DMS153 treated with DMSO at 0.1 percent for 48 hours (cell line): ENCODE data around the gene ENO1.
"Not testable (repeated sequence)": the region's sequence is repeated elsewhere in the genome, so short reads cannot be mapped to it uniquely, and the experiment has no call there.

ENCODE experiments used
- DNase-seq: peaks from one replicate; lab custom pipeline; 2025; ENCODE audit not compliant: unreplicated experiment; lab: John Stamatoyannopoulos, UW

The ENO1 gene

GRCh38 chr1:8847990-8848389 lies 30.5 kb downstream of the ENO1 start:
- peak; percentile 68 for DNase-seq

DNA sequence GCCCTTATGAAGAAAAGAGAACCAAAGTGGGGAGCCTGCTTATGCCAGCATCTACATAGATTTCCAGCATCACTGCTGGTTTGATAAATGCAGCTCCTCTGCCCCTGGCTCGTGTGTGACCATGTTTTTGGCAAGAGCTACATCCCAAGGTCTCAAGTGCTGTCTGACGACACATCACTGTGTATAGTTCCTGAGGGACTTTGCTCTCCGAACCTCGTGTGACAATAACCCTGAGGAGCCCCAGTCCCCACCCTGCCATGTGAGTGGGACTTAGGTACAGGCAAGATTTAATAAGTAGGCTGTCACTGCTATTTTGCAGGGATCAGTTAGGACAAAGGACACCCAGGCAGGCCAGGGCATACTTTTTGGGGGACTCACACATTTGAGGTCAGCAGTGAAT lies 32.2 kb downstream of the ENO1 start:
- no peak for DNase-seq

GRCh38 chr1:8845104-8846097 lies 33.1 kb downstream of the ENO1 start:
- no peak for DNase-seq

- no peak for DNase-seq
Measured at GRCh38 chr1:8844501-8845006, 33.9 kb downstream of the ENO1 start.

GRCh38 chr1:8841395-8841794 lies 37.1 kb downstream of the ENO1 start:
- no peak for DNase-seq

- DNase-seq = no peak
Measured at GRCh38 chr1:8839990-8840389, 38.5 kb downstream of the ENO1 start.

- DNase-seq = no peak
Measured at GRCh38 chr1:8835941-8836643, 42.4 kb downstream of the ENO1 start.

GRCh38 chr1:8831340-8831739 lies 47.1 kb downstream of the ENO1 start:
- DNase-seq = no peak

GRCh38 chr1:8830732-8831131 lies 47.8 kb downstream of the ENO1 start:
- DNase-seq = not testable (repeated sequence)

GRCh38 chr1:8825985-8826481 lies 52.5 kb downstream of the ENO1 start:
- no peak for DNase-seq

DNA sequence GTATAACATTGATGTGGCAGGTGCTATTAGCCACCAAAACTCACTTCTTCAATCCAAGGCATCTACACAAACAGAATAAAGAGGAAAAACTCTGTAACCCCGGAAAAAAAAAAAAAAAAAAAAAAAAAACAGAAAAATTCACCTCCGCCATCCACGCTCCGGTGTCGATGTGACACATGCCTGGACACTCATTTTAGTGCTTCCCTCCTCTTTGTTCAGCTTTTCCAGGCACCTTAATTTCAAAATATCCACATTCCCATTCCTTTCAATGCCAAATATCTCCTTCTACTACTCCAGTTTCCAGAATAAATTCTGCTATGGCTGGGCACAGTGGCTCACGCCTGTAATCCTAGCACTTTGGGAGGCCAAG lies 55.2 kb downstream of the ENO1 start:
- DNase-seq = no peak

GRCh38 chr1:8822373-8823294 lies 55.9 kb downstream of the ENO1 start:
- DNase-seq = peak; percentile 98

- no peak for DNase-seq
Measured at GRCh38 chr1:8821084-8821483, 57.4 kb downstream of the ENO1 start.

- DNase-seq = not testable (repeated sequence)
Measured at GRCh38 chr1:8818789-8819188, 59.7 kb downstream of the ENO1 start.

GRCh38 chr1:8818325-8818775 lies 60.1 kb downstream of the ENO1 start:
- peak; percentile 79 for DNase-seq

DNA sequence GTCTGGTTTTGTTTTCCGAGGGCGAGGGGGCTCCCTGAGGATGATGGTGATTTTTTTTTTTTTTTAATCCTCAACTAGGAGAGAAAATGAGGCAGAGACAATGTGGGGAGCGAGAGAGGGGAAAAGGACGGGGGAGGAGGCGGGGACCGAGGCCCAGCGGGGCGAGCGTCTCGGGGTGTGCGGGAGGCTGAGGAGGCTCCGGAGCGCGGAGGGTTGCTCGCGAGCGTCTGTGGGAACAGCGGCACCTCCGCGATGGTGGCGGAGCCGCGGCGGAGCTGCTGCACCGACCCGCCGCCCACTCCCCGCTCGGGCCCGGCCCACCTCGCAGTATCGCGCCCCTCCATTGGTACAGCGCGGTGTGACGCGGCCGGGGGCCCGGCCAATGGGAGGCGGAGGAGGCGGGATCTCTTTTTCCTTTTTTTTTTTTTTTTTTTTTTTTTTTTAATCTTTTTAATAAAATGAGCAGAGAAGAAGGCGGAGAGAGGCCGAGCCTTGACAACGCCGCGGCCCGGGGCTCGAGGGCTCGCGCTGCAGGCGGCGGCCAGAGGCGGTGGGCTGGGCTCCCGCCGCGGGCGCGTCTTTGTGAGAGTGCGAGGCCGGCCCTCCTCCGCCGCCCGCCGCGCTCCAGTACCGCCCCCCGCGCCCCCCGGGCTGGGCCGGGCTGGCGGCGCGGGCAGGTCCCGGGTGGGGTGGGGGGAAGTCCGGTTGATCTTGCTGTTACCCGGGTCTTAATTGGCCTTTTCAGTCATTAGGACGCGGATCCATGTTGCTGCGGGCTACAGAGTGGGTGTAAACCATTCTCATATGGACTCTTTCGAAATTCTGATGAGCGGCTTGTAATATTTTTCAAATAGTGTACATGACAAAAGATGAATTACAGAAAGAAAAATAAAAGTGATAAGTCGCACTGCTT lies 60.8 kb downstream of the ENO1 start, which contains the start of gene RERE:
Gene RERE, minus strand, starts transcription at position 229 of the 913 bp plus-strand sequence.
- peak; percentile 98 for DNase-seq

DNA sequence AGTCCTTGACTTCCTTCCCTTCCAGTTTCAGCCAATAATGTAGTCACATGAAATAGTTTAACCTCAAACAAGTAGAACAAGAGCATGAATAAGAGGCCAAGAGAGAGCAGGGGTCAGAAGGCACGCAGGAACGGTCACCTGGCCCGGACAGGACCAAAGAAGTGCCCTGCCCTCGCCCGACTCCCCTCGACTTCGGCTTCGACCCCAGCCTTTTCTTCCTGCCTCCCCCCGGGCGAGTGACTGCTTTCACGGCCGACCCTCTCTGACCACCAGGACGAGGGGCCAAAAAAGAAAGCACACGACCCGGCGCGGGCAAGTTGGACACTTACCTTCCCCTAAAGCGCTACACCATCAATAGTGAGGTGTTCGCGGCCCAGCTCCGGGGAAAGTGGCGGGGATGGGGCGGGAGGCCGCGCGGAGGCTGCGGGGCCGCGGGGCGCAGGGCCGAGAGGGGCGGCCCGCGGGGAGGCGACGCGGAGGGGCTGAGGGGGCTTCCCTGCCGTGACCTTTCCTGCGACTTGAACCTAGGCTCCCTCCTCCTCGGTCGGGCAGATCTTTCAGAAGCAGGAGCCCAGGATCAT lies 61.6 kb downstream of the ENO1 start:
- no peak for DNase-seq

DNA sequence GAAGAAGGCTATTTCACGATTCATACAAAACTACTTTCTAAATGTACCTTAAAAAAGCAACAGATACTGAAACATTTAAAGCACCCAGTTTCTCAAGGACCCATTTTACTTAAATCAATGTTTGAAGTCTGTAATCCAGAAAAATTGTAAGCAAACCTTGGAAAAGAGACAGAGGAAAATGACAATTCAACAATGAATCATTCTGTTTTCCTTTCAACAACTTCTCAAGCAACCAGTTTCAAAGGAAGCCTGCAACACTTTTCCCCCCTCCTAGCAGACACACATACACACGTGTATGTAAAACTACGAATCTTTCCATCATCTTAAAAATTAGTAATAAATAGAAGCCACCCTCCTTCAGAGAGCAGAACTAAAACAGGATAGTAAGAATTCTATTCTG lies 62.2 kb downstream of the ENO1 start:
- DNase-seq = peak; percentile 78

GRCh38 chr1:8815582-8816151 lies 62.8 kb downstream of the ENO1 start:
- peak; percentile 94 for DNase-seq
